GM12878 (cell line): ENCODE results near the gene SMPDL3A. TPM values are rescaled to one million over a fixed set of nuclear protein-coding genes. Genes with fewer than 3 reads are reported as not detected.

ENCODE experiments used
- ATAC-seq: fragments of 200-7000 bp; cut with Tn5 transposase; 3 replicates; pipeline ENCODE4 v1.9.1; 2020; ENCODE audit warnings: mild to moderate bottlenecking, moderate library complexity
- BruUV-seq: library from RNA; stranded (reverse); fragments of 400-500 nt; replicated peaks from 2 replicates; lab custom pipeline; 2021; lab: Mats Ljungman, UMichigan
- CTCF ChIA-PET: fragments of 300-600 bp; sonication (Branson Sonifier 250); formaldehyde crosslinking; extraction: SDS; loops from one replicate; lab custom pipeline; 2021; ENCODE audit warnings: inconsistent platforms; lab: Yijun Ruan, JAX
- POLR2A ChIA-PET: fragments of 350-600 bp; formaldehyde crosslinking; extraction: SDS; loops from one replicate; lab custom pipeline; 2021; ENCODE audit warnings: inconsistent platforms; lab: Charles Lee
- RAD21 ChIA-PET: fragments of 300-600 bp; sonication (Branson Sonifier 250); formaldehyde crosslinking; loops from one replicate; lab custom pipeline; 2023; ENCODE audit warnings: antibody characterized with exemption; ENCODE audit not compliant: unreplicated experiment; lab: Charles Lee
- SMC1A ChIA-PET: fragments of 300-600 bp; sonication (Branson Sonifier 250); formaldehyde crosslinking; loops from one replicate; lab custom pipeline; 2023; ENCODE audit not compliant: unreplicated experiment, uncharacterized antibody; lab: Charles Lee
- DNase-seq: peaks from one replicate; pipeline ENCODE4 v3.0.0-alpha.2; 2011; ENCODE audit warnings: low read depth, low spot score
- FAIRE-seq: peaks from 3 replicates; lab custom pipeline; 2011; peaks lifted over from hg19 to GRCh38; lab: Jason Lieb, UNC
- H2AFZ ChIP-seq: 2 replicates; pipeline ENCODE4 v1.6.0; 2011; ENCODE audit warnings: low read depth, low read length, control low read depth; ENCODE audit not compliant: control insufficient read depth
- H3K27ac ChIP-seq: 2 replicates; pipeline ENCODE4 v1.5.1; 2011; ENCODE audit warnings: control low read depth; ENCODE audit not compliant: control insufficient read depth, insufficient read depth
- H3K27me3 ChIP-seq, 2 experiments: replicated peaks in 1 of 2; 2 replicates each; pipeline versions ENCODE4 v1.6.0 to v1.6.1; 2011; ENCODE audit warnings: low read length in 1 of 2; ENCODE audit not compliant: control insufficient read depth in 2 of 2, insufficient read depth in 2 of 2
- H3K36me3 ChIP-seq, 2 experiments: 2 replicates each; pipeline ENCODE4 v1.5.1; 2011; ENCODE audit warnings: low read length in 1 of 2; ENCODE audit not compliant: control insufficient read depth in 2 of 2, insufficient read depth in 2 of 2
- H3K4me1 ChIP-seq: 2 replicates; pipeline ENCODE4 v1.6.1; 2011; ENCODE audit warnings: mild to moderate bottlenecking, low read length, moderate library complexity, mixed read lengths; ENCODE audit not compliant: control insufficient read depth, insufficient read depth
- H3K4me2 ChIP-seq: 2 replicates; pipeline ENCODE4 v1.6.0; 2011; ENCODE audit warnings: control low read depth; ENCODE audit not compliant: control insufficient read depth, insufficient read depth
- H3K4me3 ChIP-seq: fragments of 200-600 bp; sonication (generic); 2 replicates; pipeline ENCODE4 v1.5.1; 2016
- H3K79me2 ChIP-seq: 2 replicates; pipeline ENCODE4 v1.6.0; 2011; ENCODE audit warnings: low read length; ENCODE audit not compliant: control insufficient read depth, insufficient read depth
- H3K9ac ChIP-seq: 2 replicates; pipeline ENCODE4 v1.8.0; 2011; ENCODE audit warnings: low read length, control low read depth, mixed read lengths; ENCODE audit not compliant: control insufficient read depth, insufficient read depth
- H3K9me3 ChIP-seq: replicated peaks from 3 replicates; pipeline ENCODE4 v1.5.1; 2011; ENCODE audit warnings: mild to moderate bottlenecking, low read length; ENCODE audit not compliant: control insufficient read depth, insufficient read depth
- H4K20me1 ChIP-seq: 2 replicates; pipeline ENCODE4 v1.6.0; 2011; ENCODE audit not compliant: control insufficient read depth, insufficient read depth
- ELK1 ChIP-seq: IDR thresholded peaks from 2 replicates; pipeline ENCODE4 v1.6.1; 2012; ENCODE audit warnings: low read depth, low read length, improper control_type of control experiment
- HDAC6 ChIP-seq: fragments of 200-600 bp; sonication (generic); IDR thresholded peaks from one replicate; pipeline ENCODE4 v1.8.0; 2017; ENCODE audit warnings: antibody characterized with exemption; ENCODE audit not compliant: unreplicated experiment
- JUNB ChIP-seq: IDR thresholded peaks from 2 replicates; pipeline ENCODE4 v1.6.1; 2016; ENCODE audit warnings: antibody characterized with exemption, mild to moderate bottlenecking
- NKRF ChIP-seq: fragments of 450-650 bp; conservative IDR thresholded peaks from 2 replicates; pipeline ENCODE4 v1.6.1; 2017; ENCODE audit warnings: mild to moderate bottlenecking, moderate library complexity
- RAD21 ChIP-seq: IDR thresholded peaks from 2 replicates; pipeline ENCODE4 v1.6.1; 2011; ENCODE audit warnings: mild to moderate bottlenecking, low read depth, low read length, moderate library complexity; ENCODE audit not compliant: insufficient read depth
- RELB ChIP-seq: fragments of 450-650 bp; IDR thresholded peaks from 2 replicates; pipeline ENCODE4 v1.6.1; 2017; ENCODE audit warnings: low read depth, mild to moderate bottlenecking, moderate library complexity
- SUZ12 ChIP-seq: fragments of 200-600 bp; sonication (generic); IDR thresholded peaks from one replicate; pipeline ENCODE4 v1.6.1; 2018; ENCODE audit warnings: antibody characterized with exemption, mild to moderate bottlenecking; ENCODE audit not compliant: unreplicated experiment
- WGBS: methylation state at CpG from one replicate; pipeline ENCODE4 v1.1.6; 2016; ENCODE audit warnings: low lambda C conversion rate; ENCODE audit not compliant: insufficient replicate concordance, insufficient coverage; ENCODE audit errors: missing lambda C conversion rate; 5-methylcytosine and 5-hydroxymethylcytosine counted together
- in situ Hi-C: fragments of 300-500 bp; cut with MboI; formaldehyde crosslinking; loops from 9 replicates; pipeline ENCODE4 v1.14.3; 2018; ENCODE audit warnings: mixed read lengths
- intact Hi-C: fragments of 100-400 bp; cut with micrococcal nuclease; formaldehyde crosslinking; loops from one replicate; pipeline ENCODE4 v1.14.2; 2022; ENCODE audit not compliant: unreplicated experiment
- polyA plus RNA-seq, 11 experiments: library from polyadenylated mRNA; depleted of rRNA in 4 of 11; unstranded in 6 of 11; stranded (reverse) in 5 of 11; fragments of >200 nt; fragmentation: Nextera tagmentation in 4 of 11; fragmentation: Illumina TruSeq in 1 of 11; extraction: Ambion mirVana in 4 of 11; extraction: Trizol in 1 of 11; gene quantifications; 1 replicate in 1 of 11; 2 replicates in 10 of 11; pipeline versions ENCODE4 v1.2.1 to v1.2.3, GENCODE V29; 2011 to 2016; ENCODE audit warnings: inconsistent platforms in 2 of 11, missing spikeins in 2 of 11, low read depth in 1 of 11
- total RNA-seq, 4 experiments: library from RNA; depleted of rRNA in 3 of 4; stranded (reverse); fragments of >200 nt in 3 of 4; fragmentation: Illumina TruSeq in 1 of 4; extraction: Trizol in 1 of 4; gene quantifications; 2 replicates each; pipeline versions ENCODE4 v1.2.1 to v1.2.3, GENCODE V29; 2013 to 2021

Gene SMPDL3A
- total and polyA plus RNA-seq, 10 of the 15 experiments (the other 5 are each of a cell fraction or from before 2014, with no cell fraction given): 0.05 to 0.91 (median 0.09) TPM; not detected in 3

GRCh38 chr6:122781716-122782115, 7.3 kb upstream of the SMPDL3A start (continued):
- no peak for TF ChIP-seq RELB
- no peak for TF ChIP-seq HDAC6
- no peak for TF ChIP-seq JUNB

- POLR2A ChIA-PET: interaction anchor here (0.5 to 1.1 kb wide), 2 partner anchors 9 to 932 kb away, joined by 3 to 6 read pairs; no protein-coding TSS in a partner anchor
Measured at GRCh38 chr6:122783401-122783800, 5.7 kb upstream of the SMPDL3A start.

More at GRCh38 chr6:122783401-122783800, 5.7 kb upstream of the SMPDL3A start:
- DNase-seq (no peak), ATAC-seq (no peak), FAIRE-seq (no peak)
- intact Hi-C loops: no loop called here
- Histone ChIP-seq H3K9me3 (no peaks in the 10 kb centered on the region), H2AFZ (no peak overlapping the region), H3K79me2 (no peaks in the 10 kb centered on the region), H3K4me3 (no peak overlapping the region), H3K27me3 (peaks cover 0 to 4% of the 10 kb centered on the region in 2 experiments; a peak in 3 of 4 replicates), H3K4me2 (no peak overlapping the region), H4K20me1 (no peaks in the 10 kb centered on the region), H3K27ac (no peak overlapping the region), H3K36me3 (no peaks in the 10 kb centered on the region), H3K4me1 (no peaks in the 10 kb centered on the region), H3K9ac (no peak overlapping the region)
- in situ Hi-C loops: no loop called here
- ChIA-PET CTCF (interaction anchor here (1.2 to 2.2 kb wide), 5 partner anchors 11 to 56 kb away, joined by 3 to 8 read pairs (median 4); no protein-coding TSS in a partner anchor), SMC1A (interaction anchor here (1.1 to 1.6 kb wide), 3 partner anchors 39 to 55 kb away, joined by 3 to 6 read pairs (median 4); no protein-coding TSS in a partner anchor), RAD21 (no interaction called here)
- no TSS peak for BruUV-seq
- 3% methylated on average over 4 of the region's 4 CpGs for WGBS
- TF ChIP-seq NKRF (no peak), RAD21 (no peak), SUZ12 (no peak), ELK1 (no peak)
